Measurements from ENCODE around the gene NAALADL2.
"Not testable (repeated sequence)": the region's sequence is repeated elsewhere in the genome, so short reads cannot be mapped to it uniquely, and the experiment has no call there.

NAALADL2 gene

DNA sequence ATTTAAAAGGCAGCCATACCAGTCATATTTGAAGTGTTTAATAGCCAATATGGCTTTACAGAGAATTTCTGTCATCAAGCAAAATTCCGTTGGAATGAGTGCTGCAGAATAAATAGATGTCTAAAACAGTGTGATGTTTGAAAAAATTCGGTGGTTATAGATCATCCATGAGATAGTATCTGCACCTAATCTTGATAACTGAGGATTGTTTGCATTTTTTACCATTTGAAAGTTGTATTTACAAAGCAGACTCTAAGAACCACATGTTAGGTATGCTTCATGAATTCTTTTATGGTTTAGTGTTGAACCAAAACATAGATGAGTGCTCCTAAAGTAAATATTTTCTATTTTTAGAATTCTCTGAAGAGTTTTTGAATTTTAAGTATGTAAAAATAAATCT, 476.1 kb downstream of the NAALADL2 start:
- DNase-seq = no peak

DNA sequence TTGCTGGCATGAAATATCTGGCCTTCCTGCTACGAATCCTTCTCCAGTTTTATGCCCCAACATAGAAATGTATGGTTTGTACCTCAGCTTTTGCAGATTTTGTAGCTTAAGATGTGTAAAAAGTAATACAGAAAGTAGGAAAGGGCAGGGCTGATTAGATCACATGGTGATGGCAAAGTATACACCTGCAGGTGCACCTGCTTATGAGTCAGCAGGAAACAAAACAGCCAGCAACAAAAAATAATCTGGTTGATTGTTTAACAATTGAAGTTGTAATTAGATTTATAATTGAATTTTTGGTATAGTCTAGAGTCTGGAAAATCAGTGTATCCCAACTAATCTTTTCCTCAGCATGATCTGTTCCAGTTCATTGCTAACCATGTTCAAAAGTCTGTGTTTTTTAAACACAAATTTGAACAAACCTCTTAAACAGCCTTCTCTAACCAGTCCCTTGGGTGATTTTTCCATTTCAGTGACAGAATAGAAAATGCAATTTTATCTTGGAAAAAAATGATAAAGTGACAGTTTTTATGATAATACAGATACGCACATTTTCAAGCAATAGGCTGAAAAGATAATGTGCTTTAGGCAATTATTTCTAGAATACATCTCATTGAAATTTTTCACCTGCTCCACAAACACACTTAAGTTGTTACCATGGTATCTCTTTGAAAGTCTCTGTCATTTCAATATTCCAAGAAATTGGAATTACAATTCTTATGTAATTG, 477.4 kb downstream of the NAALADL2 start:
- no peak for DNase-seq

DNA sequence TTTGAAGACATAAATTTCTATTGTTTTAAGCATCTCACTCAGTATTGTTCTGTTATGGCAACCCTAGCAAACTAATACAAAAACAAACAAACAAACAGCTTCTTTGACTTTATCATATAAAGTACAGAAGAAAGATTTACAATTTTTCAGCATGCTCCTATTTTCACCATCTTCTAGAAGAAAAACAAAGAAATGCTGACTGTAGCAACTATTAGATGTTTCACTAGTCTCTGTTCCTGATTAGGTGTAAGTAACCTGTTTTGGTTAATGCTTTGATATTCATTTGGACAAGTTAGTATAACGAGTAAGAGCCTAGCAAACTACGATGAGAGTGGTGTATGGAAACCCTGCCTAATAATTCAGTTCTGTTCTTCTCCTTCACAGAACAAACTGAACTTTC, 478.5 kb downstream of the NAALADL2 start:
- no peak for DNase-seq

- DNase-seq = no peak
Measured at GRCh38 chr3:175338775-175339535, 479.8 kb downstream of the NAALADL2 start.

DNA sequence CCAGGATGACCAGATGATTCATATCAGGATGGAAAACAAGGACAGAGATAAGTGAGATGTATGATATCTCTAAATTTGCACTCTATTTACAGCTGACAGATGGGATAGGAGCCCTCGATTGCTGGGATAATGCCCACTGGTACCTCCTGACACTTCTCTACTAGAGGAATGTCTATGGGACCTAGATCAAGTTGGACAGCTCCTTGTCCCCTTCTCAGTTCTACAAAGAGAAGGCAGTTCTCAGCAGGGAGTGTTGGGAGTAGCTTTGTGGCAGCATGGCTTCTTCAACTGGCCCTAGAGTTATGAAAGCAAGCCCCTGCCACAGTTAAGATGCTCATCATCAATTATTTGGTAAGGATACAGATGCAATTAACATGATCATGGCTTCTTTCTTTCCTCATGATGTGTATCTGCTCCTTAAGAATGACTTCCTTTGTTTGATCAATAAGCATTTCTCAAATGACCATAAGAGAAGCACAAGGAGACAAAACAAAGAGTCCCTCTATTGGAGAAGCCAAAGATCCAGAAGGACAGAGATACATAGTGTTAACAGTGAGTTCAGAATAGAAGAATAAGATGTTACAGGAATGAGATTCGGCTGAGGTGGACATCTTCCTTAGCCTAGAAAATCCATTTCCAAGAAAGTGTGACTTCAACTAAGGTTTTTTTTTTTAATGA, 481.3 kb downstream of the NAALADL2 start:
- no peak for DNase-seq

DNA sequence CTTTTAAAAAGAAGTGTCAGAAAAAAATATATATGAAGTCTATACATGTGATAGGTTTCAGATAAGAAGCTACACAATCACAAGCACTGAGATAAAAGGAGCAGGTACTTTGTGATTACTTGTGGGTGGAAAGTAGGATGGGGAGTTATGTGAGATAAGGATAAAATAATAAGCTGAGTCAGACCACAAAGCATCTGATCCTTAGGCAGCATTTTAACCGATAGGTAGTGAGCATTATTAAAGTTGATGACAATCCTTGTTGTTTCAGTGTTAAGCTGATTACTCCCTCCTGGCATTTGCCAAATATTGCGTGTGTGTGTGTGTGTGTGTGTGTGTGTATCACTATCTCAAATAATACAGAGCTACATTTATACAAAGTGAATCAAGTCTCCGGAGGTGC, 483.1 kb downstream of the NAALADL2 start:
- no peak for DNase-seq

DNA sequence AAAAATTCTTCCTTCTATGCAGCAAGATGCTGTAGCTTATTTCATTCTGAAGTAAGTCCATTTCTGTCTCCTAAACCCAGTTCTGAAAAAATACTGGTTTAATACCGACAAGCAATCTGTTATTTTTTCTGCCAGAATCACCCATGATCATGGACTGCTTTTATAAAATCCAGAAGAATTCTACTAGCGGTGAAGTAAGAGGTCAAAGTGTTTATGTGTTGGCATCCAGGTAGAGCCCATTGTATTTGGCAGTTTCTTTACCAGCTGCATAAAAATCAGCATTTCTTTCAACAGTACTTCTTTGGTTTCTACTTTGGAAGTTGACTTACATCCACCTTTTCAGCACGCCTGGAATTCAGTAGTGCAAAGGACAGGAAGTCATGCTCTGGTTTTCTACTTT, 484.8 kb downstream of the NAALADL2 start:
- no peak for DNase-seq

- no peak for DNase-seq
Measured at GRCh38 chr3:175346573-175347356, 487.6 kb downstream of the NAALADL2 start.

DNA sequence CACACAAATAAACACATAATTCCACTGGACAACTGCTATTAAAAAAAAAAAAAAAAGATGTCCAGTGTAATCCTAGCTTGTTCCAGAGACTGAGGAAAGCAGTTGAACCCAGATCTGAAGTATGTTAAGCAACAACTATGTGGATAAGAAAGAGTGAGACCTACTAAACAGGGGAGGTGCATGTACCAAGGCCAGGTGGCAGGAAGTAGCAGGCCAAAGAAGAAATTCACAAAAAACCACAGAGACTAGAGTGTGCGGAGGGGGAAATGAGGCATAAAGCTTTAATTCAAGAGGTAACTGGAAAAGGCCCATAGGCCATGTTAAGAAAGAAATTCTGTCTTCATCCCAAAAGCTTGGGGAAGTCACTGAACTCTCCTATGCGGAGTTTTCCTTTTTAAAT, 490.0 kb downstream of the NAALADL2 start:
- DNase-seq = no peak

GRCh38 chr3:175355801-175356335, 496.7 kb downstream of the NAALADL2 start:
- DNase-seq = no peak

DNA sequence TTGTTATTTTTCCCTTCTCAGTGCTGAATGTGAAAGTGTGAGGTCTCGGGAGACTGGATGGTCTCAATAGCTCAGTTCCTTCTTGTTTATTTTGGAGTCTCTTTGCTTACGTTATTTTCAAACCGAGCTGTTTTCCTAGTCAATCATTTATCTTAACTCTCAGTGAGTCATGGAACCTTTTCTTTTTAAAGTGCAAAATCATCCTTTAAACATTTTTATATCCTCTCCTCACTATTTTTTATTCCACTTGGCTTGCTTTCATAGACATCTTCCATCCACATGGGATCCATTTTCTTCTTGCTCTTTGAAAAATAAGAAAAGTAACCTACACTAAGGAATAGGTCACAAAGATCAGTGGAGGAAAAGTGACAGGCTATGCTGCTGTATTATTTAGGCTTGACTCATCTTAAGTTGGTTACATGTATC, 497.8 kb downstream of the NAALADL2 start:
- DNase-seq = no peak

DNA sequence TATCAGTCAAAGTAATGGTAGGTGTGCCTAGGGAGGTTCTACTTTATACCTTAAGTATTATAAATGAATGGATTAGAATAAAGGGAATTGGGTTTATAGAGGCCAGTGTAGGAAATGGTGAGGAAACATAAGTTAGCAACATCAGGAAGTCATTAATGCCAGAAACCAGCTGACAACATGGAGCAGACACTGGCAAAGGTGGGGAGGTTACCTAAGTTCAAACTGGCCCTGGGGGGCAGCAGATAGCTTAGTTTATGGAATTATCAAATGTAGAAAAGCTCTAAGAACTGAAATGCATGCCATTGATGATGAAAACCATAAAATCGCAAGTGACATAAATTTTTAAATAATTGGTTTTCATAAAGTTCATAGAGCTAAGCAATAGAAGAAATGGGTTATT, 498.6 kb downstream of the NAALADL2 start:
- no peak for DNase-seq

GRCh38 chr3:175358935-175359334, 499.8 kb downstream of the NAALADL2 start:
- no peak for DNase-seq

DNA sequence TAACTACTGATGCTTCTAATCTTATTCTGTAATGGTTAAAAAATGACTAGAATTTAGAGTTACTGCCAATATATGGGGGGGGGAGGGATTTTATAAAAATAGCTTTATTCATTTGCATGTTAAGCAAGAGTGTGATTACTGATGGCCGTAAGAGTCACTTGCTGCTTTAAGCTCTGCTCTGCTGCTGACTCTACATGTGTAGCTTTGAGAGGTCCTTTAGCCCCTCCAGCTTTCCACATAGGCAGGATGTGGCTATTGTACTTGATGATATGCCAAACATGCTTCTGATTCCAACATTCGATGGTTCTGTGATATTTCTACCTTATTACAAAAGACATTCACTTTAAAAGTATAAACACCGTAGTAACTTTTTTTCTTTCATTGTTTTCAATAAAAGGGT, 511.3 kb downstream of the NAALADL2 start:
- DNase-seq = not testable (repeated sequence)

- DNase-seq = not testable (repeated sequence)
Measured at GRCh38 chr3:175371187-175371586, 512.1 kb downstream of the NAALADL2 start.

DNA sequence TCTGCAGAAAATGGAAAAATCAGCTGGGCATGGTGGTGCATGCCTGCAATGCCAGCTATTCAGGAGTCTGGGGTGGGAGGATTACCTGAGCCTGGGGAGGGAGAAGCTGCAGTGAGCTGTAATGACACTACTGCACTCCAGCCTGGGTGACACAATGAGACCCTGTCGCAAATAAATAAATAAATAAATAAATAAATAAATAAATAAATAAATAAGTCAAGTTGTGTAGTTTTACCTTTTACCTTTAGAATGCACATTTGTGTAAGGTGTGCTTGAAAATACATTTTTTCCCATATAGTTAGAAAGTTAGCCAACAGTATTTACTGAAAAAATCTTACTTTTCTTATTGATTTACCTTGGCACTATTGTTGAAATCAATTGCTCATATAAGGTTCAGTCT, 515.6 kb downstream of the NAALADL2 start:
- no peak for DNase-seq

DNA sequence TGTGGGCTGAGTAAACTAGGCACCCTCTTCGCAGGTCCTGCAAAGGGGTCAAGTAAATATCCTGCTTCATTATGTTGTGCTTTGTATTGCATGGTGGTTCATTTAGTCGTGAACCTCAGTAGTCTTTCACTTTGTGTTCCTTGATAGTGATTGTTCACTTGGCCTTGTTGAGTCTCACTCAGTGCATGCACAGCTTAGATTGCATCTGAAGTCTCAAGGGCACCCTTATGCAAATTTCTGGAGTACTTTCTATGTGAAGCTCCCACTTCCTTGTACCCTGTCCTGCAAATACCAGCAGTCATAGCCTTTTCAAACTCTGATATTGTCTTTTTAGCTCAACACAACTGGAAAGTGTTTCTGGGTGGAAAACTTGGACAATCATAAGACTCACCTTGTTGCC, 519.2 kb downstream of the NAALADL2 start:
- no peak for DNase-seq

DNA sequence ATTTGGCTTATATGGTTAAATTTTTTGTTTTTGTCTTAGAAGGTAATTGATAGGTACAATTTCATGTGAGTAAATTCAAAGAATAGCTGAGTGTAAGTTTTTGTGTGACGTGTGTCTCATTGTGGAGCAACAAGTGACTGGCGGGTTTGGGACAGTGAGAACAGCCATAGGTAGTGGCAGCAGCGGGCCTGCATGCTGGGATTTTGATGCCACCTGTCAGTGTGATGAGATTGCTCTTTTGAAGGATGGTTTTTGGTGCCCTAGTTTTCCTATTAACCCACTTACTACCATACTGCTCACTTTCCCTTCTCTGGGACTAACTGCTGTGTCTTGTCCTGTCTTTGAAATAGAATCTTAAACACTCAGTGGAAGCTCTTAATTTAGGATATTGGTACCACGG, 522.6 kb downstream of the NAALADL2 start:
- peak; percentile 8 for DNase-seq

GRCh38 chr3:175383371-175383770, 524.2 kb downstream of the NAALADL2 start:
- no peak for DNase-seq

GRCh38 chr3:175383813-175384212, 524.7 kb downstream of the NAALADL2 start:
- no peak for DNase-seq

DNA sequence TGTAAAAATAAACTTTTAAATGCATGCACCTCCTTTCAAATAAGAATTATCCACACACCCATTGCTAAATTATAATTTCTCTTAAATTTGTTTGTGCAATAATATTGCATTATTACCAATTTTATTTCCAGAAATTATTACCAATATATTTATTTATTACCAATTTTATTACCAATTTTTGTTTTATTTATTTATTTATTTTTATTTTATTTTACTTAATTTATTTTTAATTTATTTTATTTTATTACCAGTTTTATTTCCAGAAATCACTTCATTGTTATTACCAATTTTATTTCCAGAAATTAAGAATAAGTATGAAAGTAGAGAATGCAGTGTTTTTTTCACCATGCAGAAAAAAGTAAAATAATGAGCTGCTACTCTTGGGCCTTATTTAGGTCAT, 525.4 kb downstream of the NAALADL2 start:
- DNase-seq = no peak

DNA sequence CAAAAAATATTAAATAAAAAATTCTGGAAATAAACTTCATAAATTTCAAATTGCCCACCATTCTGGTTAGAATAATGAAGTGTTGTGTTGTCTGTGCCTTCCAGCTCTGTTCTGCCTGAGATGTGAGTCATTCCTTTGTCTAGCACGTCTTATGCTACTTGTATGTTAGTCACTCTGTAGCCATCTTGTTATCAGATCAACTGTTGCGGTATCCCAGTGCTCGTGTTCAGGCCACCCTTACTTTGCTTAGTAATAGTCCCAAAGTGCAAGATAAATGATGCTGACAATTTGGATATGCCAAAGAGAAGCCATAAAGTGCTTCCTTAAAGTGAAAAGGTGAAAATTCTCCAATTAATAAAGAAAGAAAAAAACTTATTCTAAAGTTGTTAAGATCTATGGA, 527.5 kb downstream of the NAALADL2 start:
- DNase-seq = no peak

DNA sequence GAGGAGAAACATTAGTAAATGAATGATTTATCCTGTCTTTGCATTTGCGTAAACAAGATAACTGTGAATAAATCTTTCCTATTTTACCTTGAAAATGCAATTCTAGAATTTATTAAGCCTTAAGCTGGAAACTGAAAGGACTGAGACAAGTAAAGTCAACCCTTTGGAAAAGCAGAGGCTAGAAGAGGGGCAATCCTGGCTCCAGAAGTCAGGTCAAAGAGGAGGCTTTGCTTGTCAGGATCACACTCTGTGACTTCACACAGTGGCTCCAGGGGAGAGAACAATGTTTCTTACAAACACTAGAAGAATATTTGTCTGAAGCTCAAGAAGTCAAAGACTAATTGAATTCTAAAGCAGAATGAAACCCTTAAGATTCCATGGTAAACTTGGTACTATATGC, 530.4 kb downstream of the NAALADL2 start:
- DNase-seq = no peak

All from NCI-H2171 treated with DMSO at 0.1 percent for 48 hours (cell line).